Hepatocyte (in vitro differentiated cells): ENCODE data around the gene LIME1. TPM values are rescaled to one million over a fixed set of nuclear protein-coding genes. Genes with fewer than 3 reads are reported as not detected.

Source experiments
- DNase-seq: peaks from one replicate; pipeline ENCODE4 v3.0.0-alpha.2; 2016; ENCODE audit warnings: low spot score
- H2AFZ ChIP-seq: fragments of 200-600 bp; sonication (generic); 2 replicates; pipeline ENCODE4 v1.6.0; 2016; ENCODE audit warnings: antibody characterized with exemption, mild to moderate bottlenecking
- H3K27ac ChIP-seq: fragments of 200-600 bp; sonication (generic); 2 replicates; pipeline ENCODE4 v1.5.1; 2016; ENCODE audit warnings: mild to moderate bottlenecking
- H3K27me3 ChIP-seq: fragments of 200-600 bp; sonication (generic); 2 replicates; pipeline ENCODE4 v1.6.1; 2016
- H3K36me3 ChIP-seq: fragments of 200-600 bp; sonication (generic); replicated peaks from 2 replicates; pipeline ENCODE4 v1.5.1; 2016; ENCODE audit warnings: low read depth; ENCODE audit not compliant: insufficient read depth
- H3K4me1 ChIP-seq: fragments of 200-600 bp; sonication (generic); 2 replicates; pipeline ENCODE4 v1.5.1; 2016; ENCODE audit warnings: mild to moderate bottlenecking, moderate library complexity; ENCODE audit not compliant: insufficient read depth
- H3K4me2 ChIP-seq: fragments of 200-600 bp; sonication (generic); 2 replicates; pipeline ENCODE4 v1.6.0; 2016
- H3K4me3 ChIP-seq: fragments of 200-600 bp; sonication (generic); 2 replicates; pipeline ENCODE4 v1.5.1; 2016; ENCODE audit warnings: mild to moderate bottlenecking
- H3K79me2 ChIP-seq: fragments of 200-600 bp; sonication (generic); 2 replicates; pipeline ENCODE4 v1.6.0; 2017; ENCODE audit warnings: mild to moderate bottlenecking
- H3K9me2 ChIP-seq: fragments of 200-600 bp; sonication (generic); replicated peaks from 2 replicates; pipeline ENCODE4 v1.6.0; 2017; ENCODE audit warnings: mild to moderate bottlenecking; ENCODE audit not compliant: insufficient read depth
- H3K9me3 ChIP-seq: fragments of 200-600 bp; sonication (generic); 2 replicates; pipeline ENCODE4 v1.5.1; 2016; ENCODE audit warnings: low read depth, mild to moderate bottlenecking
- H4K20me1 ChIP-seq: fragments of 200-600 bp; sonication (generic); 2 replicates; pipeline ENCODE4 v1.6.0; 2016; ENCODE audit warnings: mild to moderate bottlenecking; ENCODE audit not compliant: insufficient read depth, poor library complexity, severe bottlenecking
- EZH2 ChIP-seq: fragments of 200-600 bp; sonication (generic); IDR thresholded peaks from 2 replicates; pipeline ENCODE4 v1.6.1; 2016; ENCODE audit warnings: antibody characterized with exemption, mild to moderate bottlenecking, borderline replicate concordance
- EZH2phosphoT487 ChIP-seq: fragments of 200-600 bp; sonication (generic); IDR thresholded peaks from one replicate; pipeline ENCODE4 v1.6.1; 2018; ENCODE audit warnings: antibody characterized with exemption, mild to moderate bottlenecking, low read depth, moderate library complexity; ENCODE audit not compliant: unreplicated experiment, severe bottlenecking
- WGBS: methylation state at CpG from one replicate; pipeline ENCODE4 v1.1.6; 2016; ENCODE audit warnings: low lambda C conversion rate; ENCODE audit errors: missing lambda C conversion rate; 5-methylcytosine and 5-hydroxymethylcytosine counted together
- polyA plus RNA-seq: library from polyadenylated mRNA; unstranded; fragments of >200 nt; fragmentation: Nextera tagmentation; extraction: Ambion mirVana; gene quantifications from 2 replicates; pipeline ENCODE4 v1.2.1, GENCODE V29; 2016
- total RNA-seq: library from RNA; depleted of rRNA; stranded (reverse); fragments of >200 nt; gene quantifications from 2 replicates; pipeline ENCODE4 v1.2.3, GENCODE V29; 2014
- TF ChIP-seq, protein P1 (sequence below): fragments of 200-600 bp; sonication (generic); IDR thresholded peaks from 2 replicates; pipeline ENCODE4 v1.5.1; 2016; ENCODE audit warnings: antibody characterized with exemption, mild to moderate bottlenecking; ENCODE audit not compliant: poor library complexity

The LIME1 gene
- total and polyA plus RNA-seq, 2 experiments from 2014 or later = 11.7 to 20.7 TPM

- Histone ChIP-seq H2AFZ (no peak overlapping the region), H3K4me3 (no peak overlapping the region), H3K27ac (peak overlapping the region; percentile 98), H3K4me2 (peak overlapping the region; percentile 95), H3K79me2 (peaks cover 6% of the 10 kb centered on the region), H3K4me1 (peaks cover 31% of the 10 kb centered on the region), H4K20me1 (no peaks in the 10 kb centered on the region), H3K36me3 (no peaks in the 10 kb centered on the region), H3K9me3 (no peaks in the 10 kb centered on the region), H3K27me3 (no peaks in the 10 kb centered on the region), H3K9me2 (no peaks in the 10 kb centered on the region)
- TF ChIP-seq, protein P1, sequence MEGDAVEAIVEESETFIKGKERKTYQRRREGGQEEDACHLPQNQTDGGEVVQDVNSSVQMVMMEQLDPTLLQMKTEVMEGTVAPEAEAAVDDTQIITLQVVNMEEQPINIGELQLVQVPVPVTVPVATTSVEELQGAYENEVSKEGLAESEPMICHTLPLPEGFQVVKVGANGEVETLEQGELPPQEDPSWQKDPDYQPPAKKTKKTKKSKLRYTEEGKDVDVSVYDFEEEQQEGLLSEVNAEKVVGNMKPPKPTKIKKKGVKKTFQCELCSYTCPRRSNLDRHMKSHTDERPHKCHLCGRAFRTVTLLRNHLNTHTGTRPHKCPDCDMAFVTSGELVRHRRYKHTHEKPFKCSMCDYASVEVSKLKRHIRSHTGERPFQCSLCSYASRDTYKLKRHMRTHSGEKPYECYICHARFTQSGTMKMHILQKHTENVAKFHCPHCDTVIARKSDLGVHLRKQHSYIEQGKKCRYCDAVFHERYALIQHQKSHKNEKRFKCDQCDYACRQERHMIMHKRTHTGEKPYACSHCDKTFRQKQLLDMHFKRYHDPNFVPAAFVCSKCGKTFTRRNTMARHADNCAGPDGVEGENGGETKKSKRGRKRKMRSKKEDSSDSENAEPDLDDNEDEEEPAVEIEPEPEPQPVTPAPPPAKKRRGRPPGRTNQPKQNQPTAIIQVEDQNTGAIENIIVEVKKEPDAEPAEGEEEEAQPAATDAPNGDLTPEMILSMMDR = no peak
- TF ChIP-seq EZH2phosphoT487 (no peak), EZH2 (no peak)
- WGBS = 45% methylated on average over 6 of the region's 6 CpGs
- no peak for DNase-seq
Measured at GRCh38 chr20:63741354-63741675, 4.9 kb downstream of the LIME1 start.

DNA sequence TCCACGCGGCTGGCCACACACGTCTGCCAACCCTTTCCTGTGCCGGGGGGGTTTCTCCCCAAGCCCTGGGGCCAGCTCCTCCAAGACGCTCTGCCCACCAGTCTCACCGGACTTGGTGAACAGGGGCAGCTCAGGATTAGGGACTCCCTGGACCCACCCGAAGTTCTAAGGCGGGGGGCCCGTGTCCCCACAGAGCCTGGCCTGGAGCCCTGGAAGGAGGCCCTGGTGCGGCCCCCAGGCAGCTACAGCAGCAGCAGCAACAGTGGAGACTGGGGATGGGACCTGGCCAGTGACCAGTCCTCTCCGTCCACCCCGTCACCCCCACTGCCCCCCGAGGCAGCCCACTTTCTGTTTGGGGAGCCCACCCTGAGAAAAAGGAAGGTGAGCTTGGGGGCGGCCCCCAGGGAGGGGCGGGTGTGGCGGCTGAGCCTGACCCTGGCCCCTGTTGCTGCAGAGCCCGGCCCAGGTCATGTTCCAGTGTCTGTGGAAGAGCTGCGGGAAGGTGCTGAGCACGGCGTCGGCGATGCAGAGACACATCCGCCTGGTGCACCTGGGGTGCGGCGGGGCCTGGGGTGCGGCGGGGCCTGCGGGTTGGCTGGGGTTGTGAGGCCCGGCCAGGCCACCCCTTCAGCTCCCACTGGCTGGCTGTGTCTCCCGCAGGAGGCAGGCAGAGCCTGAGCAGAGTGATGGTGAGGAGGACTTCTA lies 5.4 kb downstream of the LIME1 start:
- no peaks in the 10 kb centered on the region for H3K9me3 ChIP-seq
- no peak for DNase-seq
- no peak overlapping the region for H3K4me3 ChIP-seq
- H3K9me2 ChIP-seq = no peaks in the 10 kb centered on the region
- no peak overlapping the region for H2AFZ ChIP-seq
- peak overlapping the region; percentile 98 for H3K27ac ChIP-seq
- TF ChIP-seq EZH2phosphoT487 = no peak
- no peak for TF ChIP-seq EZH2
- TF ChIP-seq, protein P1 = no peak
- no peaks in the 10 kb centered on the region for H4K20me1 ChIP-seq
- H3K4me2 ChIP-seq = peak overlapping the region; percentile 95
- peaks cover 6% of the 10 kb centered on the region for H3K79me2 ChIP-seq
- no peaks in the 10 kb centered on the region for H3K36me3 ChIP-seq
- H3K4me1 ChIP-seq = peaks cover 31% of the 10 kb centered on the region
- 83% methylated on average over 15 of the region's 30 CpGs for WGBS
- no peaks in the 10 kb centered on the region for H3K27me3 ChIP-seq

DNA sequence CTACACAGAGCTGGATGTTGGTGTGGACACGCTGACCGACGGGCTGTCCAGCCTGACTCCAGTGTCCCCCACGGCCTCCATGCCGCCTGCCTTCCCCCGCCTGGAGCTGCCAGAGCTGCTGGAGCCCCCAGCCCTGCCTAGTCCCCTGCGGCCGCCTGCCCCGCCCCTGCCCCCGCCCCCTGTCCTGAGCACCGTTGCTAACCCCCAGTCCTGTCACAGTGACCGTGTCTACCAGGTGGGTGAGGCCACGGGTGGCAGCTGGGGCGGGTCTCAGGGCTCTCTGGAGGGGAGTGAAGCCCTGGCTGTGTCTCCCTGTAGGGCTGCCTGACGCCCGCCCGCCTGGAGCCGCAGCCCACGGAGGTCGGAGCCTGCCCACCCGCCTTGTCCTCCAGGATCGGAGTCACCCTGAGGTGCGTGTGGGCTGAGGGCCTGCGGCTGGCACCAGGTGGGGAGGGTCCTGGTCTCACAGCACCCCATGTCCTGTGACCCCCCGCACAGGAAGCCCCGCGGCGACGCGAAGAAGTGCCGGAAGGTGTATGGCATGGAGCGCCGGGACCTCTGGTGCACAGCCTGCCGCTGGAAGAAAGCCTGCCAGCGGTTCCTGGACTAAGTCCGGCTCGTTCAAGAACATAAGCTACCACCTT lies 6.0 kb downstream of the LIME1 start:
- 94% methylated on average over 34 of the region's 37 CpGs for WGBS
- no peaks in the 10 kb centered on the region for H3K9me2 ChIP-seq
- H3K4me2 ChIP-seq = no peak overlapping the region
- TF ChIP-seq, protein P1 = no peak
- no peak for TF ChIP-seq EZH2phosphoT487
- H3K27me3 ChIP-seq = no peaks in the 10 kb centered on the region
- H3K4me1 ChIP-seq = peaks cover 27% of the 10 kb centered on the region
- H3K4me3 ChIP-seq = no peak overlapping the region
- H3K79me2 ChIP-seq = peaks cover 6% of the 10 kb centered on the region
- no peak overlapping the region for H3K27ac ChIP-seq
- no peaks in the 10 kb centered on the region for H3K36me3 ChIP-seq
- no peaks in the 10 kb centered on the region for H4K20me1 ChIP-seq
- H3K9me3 ChIP-seq = no peaks in the 10 kb centered on the region
- no peak overlapping the region for H2AFZ ChIP-seq
- DNase-seq = peak; percentile 10
